Activated T-cell treated with anti-CD3 and anti-CD28 coated beads, Interleukin-2, amount 50 U/mL, for 48 hours (primary cell): ENCODE results near the gene ADH4.
"Not testable (repeated sequence)": the region's sequence is repeated elsewhere in the genome, so short reads cannot be mapped to it uniquely, and the experiment has no call there.

Experiments used
- DNase-seq, 2 experiments: peaks; one replicate each; pipeline ENCODE4 v3.0.0-alpha.2; 2020

The ADH4 gene

DNA sequence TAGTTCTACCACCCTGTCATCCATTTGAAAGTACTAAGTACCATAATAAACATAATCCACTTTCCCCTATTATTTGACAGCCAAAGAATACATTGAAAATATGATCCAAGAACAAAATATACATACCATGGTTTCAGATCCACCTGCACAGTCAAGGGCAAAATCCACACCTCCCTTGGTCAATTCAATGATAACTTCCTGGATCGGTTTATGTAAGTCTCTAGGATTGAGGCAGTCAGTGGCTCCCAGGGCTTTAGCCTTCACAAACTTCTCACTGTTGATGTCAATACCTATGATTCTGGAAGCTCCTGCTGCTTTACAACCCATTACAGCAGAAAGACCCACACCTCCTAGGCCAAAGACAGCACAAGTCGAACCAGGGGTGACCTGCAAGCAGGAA is 12.7 kb downstream of the ADH4 start:
- no peak for DNase-seq

DNA sequence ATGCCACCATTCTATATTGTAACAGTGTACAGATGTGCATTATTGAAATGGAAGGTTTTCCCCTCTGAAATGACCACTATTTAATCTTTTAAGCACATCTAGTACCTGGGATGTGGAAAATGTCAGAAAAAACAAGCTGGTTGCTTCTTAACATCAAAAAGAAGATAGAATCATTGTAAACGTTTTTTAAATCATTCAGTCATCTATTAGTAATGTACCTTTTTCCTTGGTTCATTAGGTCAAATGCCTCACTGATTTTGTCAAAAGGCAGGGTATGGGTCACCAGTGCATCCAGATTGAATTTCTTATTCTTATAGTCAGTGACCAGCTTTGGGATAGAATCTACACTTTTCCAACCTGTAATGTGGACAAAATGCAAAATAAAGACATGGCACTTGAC is 17.7 kb downstream of the ADH4 start:
- no peak for DNase-seq

DNA sequence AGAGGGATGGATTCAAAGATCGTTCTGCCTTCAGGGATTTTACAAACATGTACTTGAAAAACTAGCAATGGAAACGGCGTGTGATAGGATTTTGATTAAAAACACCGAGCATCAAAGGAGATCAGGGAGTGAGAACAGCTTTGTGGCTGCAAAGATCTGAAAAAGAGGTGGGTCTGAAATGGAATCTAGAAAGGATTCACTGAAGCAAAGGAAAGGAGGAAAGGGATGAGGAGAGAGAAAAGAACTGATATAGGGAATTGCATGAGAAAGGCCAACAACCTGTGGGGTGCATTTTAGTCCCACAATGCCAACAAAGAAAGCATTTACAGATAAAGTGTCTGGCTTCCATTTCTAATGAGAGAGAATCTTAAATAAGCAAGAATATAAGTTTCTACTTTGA is 23.1 kb downstream of the ADH4 start:
- DNase-seq: no peak

DNA sequence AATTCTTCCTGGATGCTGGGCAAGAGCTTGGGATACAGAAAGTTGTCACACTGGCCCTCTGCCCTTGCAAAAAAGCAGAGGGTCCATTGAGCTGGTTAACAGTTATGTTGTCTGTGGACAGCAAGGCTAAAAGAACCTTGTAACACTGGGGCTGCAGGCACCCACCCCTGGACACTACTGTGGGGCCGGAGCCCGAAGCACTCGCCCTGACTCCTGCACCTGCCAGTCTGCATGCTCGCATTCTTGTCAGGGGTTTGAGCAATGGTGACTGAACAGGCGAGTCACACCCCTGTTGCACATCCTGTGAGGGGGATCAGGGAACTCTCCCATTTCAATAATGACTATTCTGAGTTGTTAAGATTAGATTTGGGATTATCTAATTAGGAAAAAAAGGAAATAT is 23.6 kb downstream of the ADH4 start:
- no peak for DNase-seq

DNA sequence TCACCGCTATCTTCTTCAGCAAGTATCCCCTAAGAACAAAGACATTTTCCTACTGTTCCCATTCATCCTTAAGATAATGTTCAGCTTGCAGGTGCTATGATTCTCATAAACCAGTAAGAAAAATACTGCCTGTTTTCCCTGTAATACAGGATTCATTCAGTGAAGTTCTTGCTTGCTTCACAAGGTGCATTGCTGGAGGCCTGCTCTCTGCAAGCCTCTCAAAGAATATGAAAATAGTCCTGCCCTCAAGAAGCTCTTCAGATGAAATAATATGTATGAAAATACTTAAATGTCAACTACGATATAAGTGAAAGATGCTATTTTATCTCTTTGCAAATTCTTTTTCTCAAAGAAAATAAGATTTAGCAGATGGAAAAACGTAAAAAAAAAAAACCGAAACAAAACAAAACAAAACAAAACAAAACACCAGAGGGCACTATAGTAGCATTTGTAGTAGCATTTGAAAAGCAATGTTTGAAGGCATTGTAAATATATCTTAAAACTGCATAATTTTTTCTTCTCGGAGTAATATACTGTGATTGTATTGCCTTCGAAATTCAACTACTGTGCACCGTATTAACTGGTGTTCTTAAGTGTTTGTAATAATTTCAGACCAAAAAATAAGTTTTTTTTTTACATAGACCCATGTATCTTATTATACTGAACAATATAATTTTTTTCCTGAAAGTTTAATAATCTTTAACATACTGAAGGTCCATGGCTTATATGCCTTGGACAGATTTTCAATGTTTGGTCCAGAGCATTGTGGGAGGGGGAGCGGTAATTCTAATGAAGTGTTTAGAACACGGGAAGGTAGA is 26.0 kb downstream of the ADH4 start:
- no peak for DNase-seq

DNA sequence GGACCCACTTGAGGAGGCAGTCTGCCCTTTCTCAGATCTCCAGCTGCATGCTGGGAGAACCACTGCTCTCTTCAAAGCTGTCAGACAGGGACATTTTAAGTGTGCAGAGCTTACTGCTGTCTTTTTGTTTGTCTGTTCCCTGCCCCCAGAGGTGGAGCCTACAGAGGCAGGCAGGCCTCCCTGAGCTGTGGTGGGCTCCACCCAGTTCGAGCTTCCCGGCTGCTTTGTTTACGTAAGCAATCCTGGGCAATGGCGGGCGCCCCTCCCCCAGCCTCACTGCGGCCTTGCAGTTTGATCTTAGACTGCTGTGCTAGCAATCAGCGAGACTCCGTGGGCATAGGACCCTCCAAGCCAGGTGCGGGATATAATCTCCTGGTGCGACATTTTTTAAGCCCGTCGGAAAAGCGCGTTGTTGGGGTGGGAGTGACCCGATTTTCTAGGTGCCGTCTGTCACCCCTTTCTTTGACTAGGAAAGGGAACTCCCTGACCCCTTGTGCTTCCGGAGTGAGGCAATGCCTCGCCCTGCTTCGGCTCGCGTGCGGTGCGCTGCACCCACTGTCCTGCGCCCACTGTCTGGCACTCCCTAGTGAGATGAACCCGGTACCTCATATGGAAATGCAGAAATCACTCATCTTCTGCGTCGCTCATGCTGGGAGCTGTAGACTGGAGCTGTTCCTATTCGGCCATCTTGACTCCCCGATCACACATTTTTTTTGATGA is 26.8 kb downstream of the ADH4 start:
- not testable (repeated sequence) for DNase-seq

DNA sequence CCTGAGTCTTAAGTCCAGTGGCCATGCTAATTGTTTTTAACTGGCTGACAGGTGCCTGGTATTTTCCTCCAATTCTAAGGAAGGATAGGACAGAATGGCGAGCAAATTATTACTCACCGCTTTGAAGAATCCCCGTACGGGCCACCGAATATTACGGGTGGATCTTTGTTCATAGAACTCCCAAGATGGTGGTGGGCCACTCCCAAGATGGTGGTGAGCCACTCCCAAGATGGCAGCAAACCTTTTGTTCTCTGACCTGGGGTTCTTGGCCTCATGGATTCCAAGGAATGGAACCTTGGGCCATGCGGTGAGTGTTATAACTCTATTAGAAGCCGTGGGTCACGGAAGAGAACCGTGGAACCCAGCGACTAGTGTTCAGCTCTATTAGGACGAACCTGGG is 34.8 kb downstream of the ADH4 start:
- not testable (repeated sequence) for DNase-seq

DNA sequence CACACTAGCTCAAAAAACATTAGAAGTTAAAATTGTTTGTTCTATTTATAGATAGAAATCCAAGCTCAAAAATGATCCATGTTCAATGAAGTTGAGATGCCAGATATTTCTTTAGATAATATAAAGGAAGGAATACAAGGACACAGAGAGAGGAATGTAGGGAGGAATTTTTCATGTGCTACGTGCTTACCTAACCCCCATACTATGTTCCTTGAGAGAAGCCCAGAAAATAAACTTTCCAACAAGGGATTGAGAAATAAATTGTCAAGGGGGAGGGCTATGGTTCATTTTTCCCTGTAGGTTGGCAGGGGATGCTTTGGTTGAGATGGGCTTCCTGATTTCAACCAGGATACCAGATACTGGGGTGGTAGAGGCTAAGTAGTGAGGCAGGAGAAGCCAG is 39.9 kb downstream of the ADH4 start:
- DNase-seq: no peak

DNA sequence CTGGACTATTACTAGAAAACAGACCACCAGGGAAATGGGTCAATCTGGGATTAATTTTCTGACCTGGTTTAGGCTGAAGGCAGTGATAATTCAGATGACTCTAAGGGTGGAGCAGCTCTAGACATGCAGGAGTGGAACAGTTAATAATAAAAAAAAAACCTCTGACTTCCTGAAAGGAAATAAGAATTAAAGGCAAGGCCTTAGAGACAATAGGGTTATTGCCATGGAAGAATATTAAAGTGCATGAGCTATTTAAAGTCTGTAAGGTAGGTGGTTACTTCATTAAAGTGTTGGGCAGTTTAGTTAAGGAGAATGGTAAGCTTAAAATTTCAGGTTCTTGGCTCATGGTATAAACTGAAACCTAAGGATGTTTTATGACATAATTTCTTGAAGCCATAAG is 40.9 kb downstream of the ADH4 start:
- no peak for DNase-seq

DNA sequence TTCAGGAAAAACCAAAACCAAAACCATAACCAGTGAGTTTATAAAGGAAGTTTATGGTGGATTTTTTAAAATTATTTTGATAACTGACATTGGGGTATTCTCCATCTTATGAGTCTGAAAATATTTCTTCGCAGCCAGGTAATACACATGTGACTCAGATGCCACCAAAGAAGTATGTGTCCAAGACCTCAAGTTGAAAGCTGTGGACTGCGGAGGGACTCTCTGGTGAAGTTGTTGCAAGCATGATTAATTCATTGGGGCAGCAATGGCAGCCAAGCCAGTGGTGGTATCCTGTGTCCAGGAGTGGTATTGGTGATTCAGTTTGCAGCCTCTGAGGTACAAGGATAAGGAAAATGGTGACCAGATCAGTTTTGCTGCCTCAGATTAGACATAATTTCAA is 41.5 kb downstream of the ADH4 start:
- DNase-seq: no peak

DNA sequence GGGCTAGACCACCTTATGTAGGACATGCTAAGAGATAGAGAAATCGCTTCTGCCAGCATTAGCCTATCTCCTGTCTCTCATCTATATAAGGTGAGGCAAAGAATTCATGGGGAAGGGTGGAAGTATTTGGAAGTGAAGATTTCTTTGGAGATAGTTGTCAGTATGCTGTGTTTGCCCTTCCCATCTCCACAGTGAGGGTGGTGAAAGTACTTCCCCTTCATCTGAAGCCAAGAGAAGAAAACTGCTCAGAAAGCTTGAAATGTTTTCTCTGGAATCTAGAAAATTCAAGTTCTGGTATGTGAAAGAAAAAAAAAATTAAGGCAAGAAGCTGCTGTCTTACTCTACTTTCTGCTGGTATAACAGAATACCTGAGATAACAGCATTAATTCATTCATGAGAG is 43.2 kb downstream of the ADH4 start:
- no peak for DNase-seq

DNA sequence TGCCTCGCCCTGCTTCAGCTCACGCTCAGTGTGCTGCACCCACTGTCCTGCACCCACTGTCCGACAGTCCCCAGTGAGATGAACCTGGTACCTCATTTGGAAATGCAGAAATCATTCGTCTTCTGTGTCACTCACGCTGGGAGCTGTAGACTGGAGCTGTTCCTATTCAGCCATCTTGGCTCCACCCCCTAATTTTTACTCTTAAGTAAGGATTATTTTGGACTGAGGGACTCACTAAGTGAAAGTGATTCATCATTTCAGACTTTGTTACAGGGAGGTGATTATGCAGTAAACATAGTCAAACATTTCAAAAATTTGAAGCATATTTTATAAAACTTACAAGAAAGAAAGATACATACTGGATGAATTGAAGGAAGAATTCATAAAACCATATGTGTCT is 44.3 kb downstream of the ADH4 start:
- not testable (repeated sequence) for DNase-seq

DNA sequence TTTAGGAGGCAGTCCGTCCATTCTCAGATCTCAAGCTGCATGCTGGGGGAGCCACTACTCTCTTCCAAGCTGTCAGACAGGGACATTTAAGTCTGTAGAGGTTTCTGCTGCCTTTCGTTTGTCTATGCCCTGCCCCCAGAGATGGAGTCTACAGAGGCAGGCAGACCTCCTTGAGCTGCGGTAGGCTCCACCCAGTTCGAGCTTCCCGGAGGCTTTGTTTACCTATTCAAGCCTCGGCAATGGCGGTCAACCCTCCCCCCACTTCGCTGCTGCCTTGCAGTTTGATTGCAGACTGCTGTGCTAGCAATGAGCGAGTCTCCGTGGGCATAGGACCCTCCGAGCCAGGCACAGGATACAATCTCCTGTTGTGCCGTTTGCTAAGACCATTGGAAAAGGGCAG is 44.8 kb downstream of the ADH4 start:
- no peak for DNase-seq

DNA sequence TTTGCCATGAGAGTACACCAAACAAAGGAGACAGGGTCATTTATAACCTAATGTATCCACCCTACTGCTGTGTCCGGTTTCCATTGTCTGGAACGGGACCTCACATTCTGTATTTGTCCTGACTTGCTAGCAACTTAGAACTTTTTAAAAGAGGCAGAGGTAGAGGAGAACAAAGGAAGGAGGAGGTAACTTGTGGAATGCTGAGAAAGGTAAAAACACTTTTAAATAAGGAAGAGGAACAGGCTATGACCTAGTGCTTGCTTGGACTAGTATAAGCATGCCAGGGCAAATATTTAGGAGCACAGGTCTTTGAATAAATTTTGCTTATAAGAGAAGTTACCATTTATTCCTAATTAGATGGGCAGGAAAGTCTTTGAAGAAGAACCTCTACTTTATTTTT is 52.3 kb downstream of the ADH4 start:
- not testable (repeated sequence) for DNase-seq

DNA sequence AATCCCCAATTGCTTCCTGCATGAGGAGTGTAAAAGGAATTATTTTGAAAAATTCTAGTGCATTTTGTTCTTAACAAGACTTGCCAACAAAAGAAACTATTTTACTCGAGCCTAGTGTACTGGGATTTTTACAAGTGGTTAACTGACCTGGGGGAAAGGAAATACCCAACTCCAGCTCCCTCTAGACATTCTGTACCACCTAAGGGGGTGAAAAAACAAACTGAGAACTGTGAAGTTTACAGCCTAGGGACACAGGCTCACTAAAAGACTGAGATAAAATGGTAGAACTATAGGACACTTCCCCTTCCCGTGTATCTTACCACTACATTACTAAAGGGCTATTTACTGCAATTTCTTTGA is 52.9 kb downstream of the ADH4 start:
- DNase-seq: no peak

DNA sequence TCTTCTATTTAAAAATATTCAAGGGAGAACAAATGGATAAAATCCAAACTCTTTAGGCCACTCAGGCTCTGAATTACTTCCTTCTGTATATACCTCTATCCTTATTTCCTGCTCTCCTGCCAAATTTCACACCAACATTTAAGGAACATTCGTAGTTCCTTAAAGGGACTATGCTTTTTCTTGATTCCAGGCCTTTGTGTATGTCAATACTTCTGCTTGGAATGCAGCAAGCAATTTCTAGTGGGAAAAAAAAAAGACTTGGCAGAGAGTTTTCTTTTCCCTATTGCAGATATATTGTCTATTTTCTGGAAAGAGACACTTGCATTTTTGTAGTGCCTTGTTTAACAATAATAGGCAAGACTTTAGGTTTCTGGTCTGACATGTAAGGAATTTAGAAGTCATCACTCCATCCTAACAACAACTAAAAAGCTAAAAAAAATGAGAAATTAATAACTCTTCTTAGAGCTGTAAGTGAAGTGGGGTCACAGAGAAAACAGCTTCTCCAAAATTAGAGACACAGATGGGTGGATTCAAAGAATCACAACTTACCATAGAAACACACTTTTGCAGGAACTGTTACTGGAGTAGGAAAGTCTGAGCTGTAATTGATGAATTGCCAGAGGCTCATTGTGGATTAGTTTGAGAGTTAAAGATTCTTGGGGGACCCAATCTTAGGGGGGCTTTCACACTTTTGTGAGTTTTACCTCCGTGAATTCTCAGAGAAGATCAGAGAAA is 53.4 kb downstream of the ADH4 start:
- DNase-seq: no peak

DNA sequence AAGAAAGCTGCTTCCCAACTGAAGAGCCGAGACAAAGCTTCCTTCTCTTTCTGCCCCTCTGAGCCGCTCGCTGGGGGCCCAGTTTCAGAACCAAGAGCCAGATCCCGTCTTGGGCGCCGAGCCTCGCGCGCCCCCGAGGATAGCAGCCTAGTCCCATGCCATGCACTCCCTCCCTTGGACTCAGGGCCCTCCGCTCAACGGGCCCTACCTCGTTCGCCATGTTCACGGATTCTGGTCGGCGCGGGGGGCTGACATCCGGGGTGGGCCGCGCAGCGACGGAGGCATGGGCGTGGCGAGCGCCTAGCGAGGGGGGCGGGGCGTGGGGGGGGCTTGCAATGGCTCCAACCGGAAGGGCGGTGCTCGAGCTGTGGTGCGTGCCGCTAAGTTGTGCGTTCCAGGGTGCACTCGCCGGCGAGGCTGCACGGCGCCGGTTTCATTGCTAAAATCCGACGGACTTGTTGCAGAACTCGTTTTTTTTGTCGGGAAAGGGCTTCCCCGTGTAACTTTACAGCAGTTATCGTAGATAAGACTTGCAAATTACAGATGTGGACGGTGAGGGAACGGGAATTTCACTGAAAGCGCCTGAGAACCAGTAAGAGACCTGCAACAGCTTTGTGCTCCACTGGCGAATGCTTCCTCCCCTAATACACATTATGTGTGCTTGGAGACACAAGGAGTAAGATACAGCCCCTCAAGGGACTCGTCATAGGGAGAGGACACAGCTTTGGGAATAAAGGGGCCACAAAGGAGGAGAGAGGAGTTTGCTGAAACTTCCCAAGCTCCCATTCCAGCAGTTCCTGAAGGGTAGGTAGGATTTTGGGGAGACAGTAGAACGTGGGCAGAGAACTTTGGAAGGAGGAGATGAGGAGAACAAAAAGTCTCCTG is 55.4 kb downstream of the ADH4 start, which contains the start of gene ADH5:
Gene ADH5 (minus strand): TSS at position 308 of the 885 bp plus-strand sequence. CDS start 88 bp downstream, at position 220.
- peak; percentile 90 to 91 for DNase-seq

DNA sequence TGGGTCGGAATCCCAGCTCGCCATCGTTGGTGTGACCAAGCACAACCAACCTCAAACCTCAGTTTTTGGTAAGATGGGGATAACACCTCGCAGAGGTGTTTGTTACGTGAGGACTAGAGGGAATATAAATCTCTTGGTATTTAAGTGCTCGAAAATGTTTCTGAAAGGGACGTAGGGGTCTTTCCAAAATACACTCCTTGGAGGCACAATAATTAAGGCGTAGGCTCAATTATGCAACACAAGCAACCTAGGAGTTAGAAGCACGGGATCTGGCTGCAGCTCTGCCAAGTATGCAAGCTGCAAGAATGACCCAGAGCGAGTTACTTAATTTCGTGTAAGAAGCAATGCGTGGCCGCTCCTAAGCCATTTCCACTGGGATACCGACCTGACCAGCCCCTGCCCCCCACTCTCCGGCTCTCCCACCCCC is 56.1 kb downstream of the ADH4 start:
- DNase-seq: peak in 1 of 2 experiments; percentile 26

DNA sequence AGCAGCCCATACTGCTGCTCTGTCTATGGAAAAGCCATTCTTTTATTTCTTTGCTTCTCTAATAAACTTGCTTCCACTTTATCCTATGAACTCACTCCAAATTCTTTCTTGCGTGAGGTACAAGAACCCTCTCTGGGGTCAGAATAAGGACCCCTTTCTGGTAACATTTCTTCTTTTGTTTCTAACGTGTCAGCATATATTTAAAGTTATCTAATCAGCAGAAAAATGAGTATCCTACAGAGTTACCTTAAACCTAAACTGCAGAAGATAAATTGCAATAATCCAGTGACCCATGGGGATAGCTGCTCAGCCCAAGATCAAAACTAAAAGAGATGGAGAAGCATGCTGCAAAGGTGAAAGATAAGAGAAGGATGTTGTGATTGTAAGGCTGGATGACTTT is 59.5 kb downstream of the ADH4 start:
- DNase-seq: no peak

DNA sequence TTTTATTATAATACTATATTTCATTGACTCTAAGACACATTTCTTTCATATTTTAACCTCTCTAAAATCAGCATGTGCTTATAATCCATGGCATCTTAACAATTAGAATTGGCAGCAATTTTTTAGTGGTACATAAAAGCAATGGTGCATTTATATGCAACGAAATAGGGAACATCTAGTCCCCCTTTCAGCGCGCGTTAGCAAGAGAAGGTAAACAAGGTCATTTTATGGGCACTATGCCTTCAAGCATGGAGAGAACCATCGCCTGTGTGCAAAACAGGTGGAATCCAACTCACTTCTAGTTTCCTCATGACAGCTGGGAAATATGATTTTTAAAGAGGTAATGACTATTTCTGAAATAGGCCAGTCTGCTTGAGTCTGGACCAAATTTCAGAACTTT is 61.9 kb downstream of the ADH4 start:
- DNase-seq: no peak

DNA sequence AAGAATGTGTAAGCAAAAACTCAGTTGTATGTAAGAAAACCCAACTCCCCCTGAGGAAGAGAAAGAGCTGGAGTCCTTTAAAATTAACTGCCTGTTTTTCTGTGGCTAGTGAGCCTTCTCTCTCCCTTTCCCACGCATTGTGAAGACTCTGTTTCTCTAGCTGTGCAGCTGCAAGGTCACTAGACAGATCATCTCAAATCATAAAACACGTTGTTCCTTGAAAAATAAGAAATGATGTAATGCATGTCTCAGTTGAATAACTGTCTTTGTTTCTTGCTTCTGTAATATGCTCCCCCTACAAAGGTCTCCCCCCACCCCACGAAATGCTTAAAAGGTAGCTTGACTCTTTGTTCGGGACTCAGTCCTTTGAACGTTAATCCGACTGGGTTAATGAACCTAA is 63.2 kb downstream of the ADH4 start:
- DNase-seq: not testable (repeated sequence)

DNA sequence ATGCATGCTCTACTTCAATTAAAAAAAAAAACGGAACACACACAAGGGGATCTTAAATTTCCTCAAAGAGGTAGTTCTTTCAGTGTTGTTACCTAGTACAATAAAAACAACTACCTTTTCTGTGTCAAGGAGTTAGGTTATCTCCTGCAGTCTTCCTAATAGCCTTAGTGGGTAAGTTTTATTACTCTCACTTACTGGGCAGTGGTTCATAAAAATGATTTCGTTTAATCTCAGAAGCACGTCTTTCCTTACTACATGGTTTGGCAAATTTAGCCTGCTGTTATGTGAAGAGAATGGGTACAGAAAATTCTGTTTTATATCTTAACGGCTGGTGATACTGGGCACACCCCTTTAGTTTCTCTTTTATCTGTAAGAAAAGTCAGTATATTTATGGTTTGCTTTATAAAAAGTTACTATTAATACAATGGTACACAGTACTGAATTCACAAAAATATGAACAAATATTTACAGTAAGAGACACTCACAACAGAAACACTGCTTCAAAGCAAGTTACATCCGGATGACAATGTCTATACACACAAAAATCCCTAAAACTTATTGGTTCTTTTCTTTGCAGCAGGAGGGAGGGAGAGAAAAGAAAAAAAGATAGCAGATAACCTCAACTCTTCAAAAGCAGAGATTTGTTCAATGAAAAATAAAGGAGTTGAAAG is 64.3 kb downstream of the ADH4 start:
- no peak for DNase-seq
